ENCODE results near the gene OR5M8. TPM values are rescaled to one million over a fixed set of nuclear protein-coding genes. Genes with fewer than 3 reads are reported as not detected.

Gene OR5M8
- total RNA-seq, 1 experiment from 2014 or later: not detected

DNA sequence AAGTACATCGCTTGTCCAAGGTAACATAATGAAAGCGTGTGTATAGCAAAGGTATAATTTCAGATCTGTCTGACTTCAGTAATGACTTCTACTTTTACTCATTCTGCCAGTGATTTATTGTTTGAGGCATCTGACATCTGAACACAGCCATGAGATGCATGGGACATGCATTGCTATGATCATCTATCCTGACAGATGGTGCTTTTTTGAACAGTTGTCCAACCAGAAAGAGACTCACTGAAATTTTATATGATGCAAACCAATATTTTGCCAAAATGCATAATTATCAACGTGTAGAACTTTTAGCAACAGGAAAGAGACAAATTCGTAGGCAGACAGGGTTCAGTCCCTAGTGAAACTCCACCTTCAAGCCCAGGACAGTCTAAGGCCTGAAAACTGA lies 37.6 kb downstream of the OR5M8 start:
- no peak for TF ChIP-seq CTCF (IDR thresholded peaks at IDR 0.05; ENCODE audit: insufficient read depth in 1 of 2, low read depth in 1 of 2, low read length in 1 of 2, severe bottlenecking in 1 of 2, unreplicated experiment in 1 of 2)

More for the DNA sequence above, 37.6 kb downstream of the OR5M8 start:
- Histone ChIP-seq H3K4me1 (no peaks in the 10 kb centered on the region), H3K36me3 (ENCODE audit: control insufficient read depth, insufficient read depth, low read length) (no peaks in the 10 kb centered on the region), H3K27me3 (replicated peaks; ENCODE audit: control insufficient read depth, insufficient read depth, low read length) (no peaks in the 10 kb centered on the region), H3K4me3 (ENCODE audit: low read depth, low read length) (no peak overlapping the region), H3K9me3 (no peaks in the 10 kb centered on the region)
- Mint-ChIP-seq H3K27ac (ENCODE audit: unreplicated experiment) (no peak overlapping the region), H3K9me3 (ENCODE audit: unreplicated experiment) (no peaks in the 10 kb centered on the region), H3K4me1 (ENCODE audit: low read depth, unreplicated experiment) (no peaks in the 10 kb centered on the region), H3K27me3 (ENCODE audit: insufficient read depth, unreplicated experiment) (no peaks in the 10 kb centered on the region), H3K4me3 (ENCODE audit: unreplicated experiment) (no peak overlapping the region), H3K36me3 (ENCODE audit: insufficient read depth, unreplicated experiment) (no peaks in the 10 kb centered on the region)
- no TSS peak for BruUV-seq (replicated peaks)
- intact Hi-C loops (cut with micrococcal nuclease; ENCODE audit: unreplicated experiment): no loop called here
- DNase-seq: no peak
- ChIA-PET POLR2A (no interaction called here), CTCF (no interaction called here)

Other genes starting within 250 kb of the OR5M8 start
- not detected in 2 replicates for gene OR5T3, start 239.1 kb downstream of the OR5M8 start, total RNA-seq (2022)
- gene OR5T1, start 217.2 kb downstream of the OR5M8 start, total RNA-seq (2022): not detected in 2 replicates
- not detected in 2 replicates for gene OR8H1, start 199.1 kb downstream of the OR5M8 start, total RNA-seq (2022)
- not detected in 2 replicates for gene OR8K3, start 176.2 kb downstream of the OR5M8 start, total RNA-seq (2022)
- not detected in 2 replicates for gene OR8K1, start 145.3 kb downstream of the OR5M8 start, total RNA-seq (2022)
- gene OR8J1, start 137.1 kb downstream of the OR5M8 start, total RNA-seq (2022): not detected in 2 replicates
- gene OR8U1, start 115.7 kb downstream of the OR5M8 start, total RNA-seq (2022): not detected in 2 replicates
- not detected in 2 replicates for gene OR5AL1, start 78.7 kb downstream of the OR5M8 start, total RNA-seq (2022)
- not detected in 2 replicates for gene OR5M3, start 18.0 kb downstream of the OR5M8 start, total RNA-seq (2022)
- gene OR5M11, start 51.9 kb upstream of the OR5M8 start, total RNA-seq (2022): not detected in 2 replicates
- gene OR5M10, start 86.4 kb upstream of the OR5M8 start, total RNA-seq (2022): not detected in 2 replicates
- not detected in 2 replicates for gene OR5M1, start 123.5 kb upstream of the OR5M8 start, total RNA-seq (2022)
- gene OR5AP2, start 151.1 kb upstream of the OR5M8 start, total RNA-seq (2022): not detected in 2 replicates
- gene OR5AR1, start 172.3 kb upstream of the OR5M8 start, total RNA-seq (2022): not detected in 2 replicates
- not detected in 2 replicates for gene OR9G1, start 207.7 kb upstream of the OR5M8 start, total RNA-seq (2022)